GM12874 (cell line): ENCODE measurements around the gene AHNAK.

Experiments
- CTCF ChIP-seq: IDR thresholded peaks from 2 replicates; pipeline ENCODE4 v1.5.1; 2011; ENCODE audit warnings: low read depth, mild to moderate bottlenecking, control low read depth, low read length, moderate library complexity; ENCODE audit not compliant: insufficient read depth

Gene AHNAK

GRCh38 chr11:62534779-62535545 is 11.6 kb downstream of the AHNAK start:
- no peak for TF ChIP-seq CTCF

- no peak for TF ChIP-seq CTCF
These were observed 14.5 kb downstream of the AHNAK start for GRCh38 chr11:62532096-62532495.

- TF ChIP-seq CTCF: no peak
These were observed 29.8 kb downstream of the AHNAK start for GRCh38 chr11:62516736-62517371.

DNA sequence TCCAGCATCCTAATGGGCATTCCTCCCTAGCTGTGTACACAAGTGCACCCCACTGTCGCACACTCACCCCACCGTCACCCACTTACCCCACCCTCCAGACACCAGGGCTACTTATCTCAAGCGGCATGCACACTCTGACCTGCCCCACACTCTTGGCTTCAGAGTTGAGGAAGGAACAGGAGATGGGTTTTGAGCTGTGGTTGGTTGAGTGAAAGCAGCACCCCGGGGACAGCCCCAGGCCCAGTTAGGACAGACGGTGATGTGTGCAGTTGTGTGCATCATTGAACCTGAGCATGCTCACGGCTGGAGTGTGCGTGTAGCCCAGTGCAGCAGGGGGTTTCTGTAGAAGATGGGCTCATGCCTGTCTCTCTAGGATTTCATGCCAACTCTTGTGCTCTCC is 32.5 kb downstream of the AHNAK start:
- TF ChIP-seq CTCF: no peak

DNA sequence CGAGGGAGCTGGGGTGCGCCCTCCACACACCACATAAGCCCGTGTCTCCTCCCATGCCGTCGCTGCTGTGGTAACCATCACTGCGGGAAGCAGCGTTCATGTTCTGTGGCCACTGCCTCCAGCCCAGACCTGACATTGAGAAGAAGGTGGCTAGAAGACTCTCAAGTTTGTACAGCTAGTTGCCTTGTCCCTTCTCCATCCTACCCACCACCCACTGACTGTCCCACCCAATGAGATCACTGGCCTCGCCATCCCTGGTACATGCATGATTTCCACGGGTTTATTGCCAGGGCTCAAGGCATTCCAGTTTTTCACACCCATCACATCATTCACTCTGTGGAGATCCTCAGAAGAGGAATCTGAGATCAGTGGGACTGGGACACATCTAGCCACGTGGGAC is 33.0 kb downstream of the AHNAK start:
- no peak for TF ChIP-seq CTCF

GRCh38 chr11:62512961-62513360 is 33.6 kb downstream of the AHNAK start:
- no peak for TF ChIP-seq CTCF

DNA sequence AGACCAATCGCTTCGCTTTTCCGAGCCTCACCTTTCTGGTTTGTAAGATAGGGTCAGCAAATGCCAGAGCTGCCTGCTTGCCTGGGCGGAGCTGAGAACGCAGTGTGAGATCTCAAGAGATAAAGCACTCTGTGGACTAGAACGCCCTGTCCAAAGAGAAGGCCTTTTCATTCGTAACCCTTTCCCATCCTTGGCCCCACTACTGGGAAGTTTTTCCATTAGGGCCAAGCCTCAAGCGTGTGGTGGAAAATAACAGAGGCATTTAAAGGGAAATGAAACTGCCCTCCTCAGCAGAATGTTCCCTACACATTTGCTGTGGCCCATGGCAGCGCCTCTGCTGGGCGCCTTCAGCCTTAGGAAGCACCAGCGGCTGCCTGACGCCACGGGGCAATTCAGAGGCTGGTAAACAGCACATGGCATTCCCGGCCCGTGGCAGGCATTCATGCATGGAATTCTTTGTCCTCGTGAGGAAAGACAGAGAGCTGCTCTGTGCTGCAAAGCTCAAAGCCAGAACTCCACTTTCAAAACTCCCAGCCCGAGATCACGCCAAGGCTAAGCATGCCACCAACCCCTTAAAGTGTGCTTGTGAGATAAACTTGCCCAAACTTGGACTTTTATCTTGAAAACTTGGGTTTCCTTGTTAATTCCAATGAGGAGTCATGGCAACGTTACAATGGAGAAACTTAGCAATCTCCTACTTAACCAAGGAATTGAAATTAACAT is 38.1 kb downstream of the AHNAK start:
- TF ChIP-seq CTCF: peak; percentile 44
